ENCODE data around the gene MBD5.

GRCh38 chr2:148032215-148032614 is 11.3 kb downstream of the MBD5 start:
- TF ChIP-seq EZH2 (IDR thresholded peaks at IDR 0.05; ENCODE audit: insufficient read depth, poor library complexity, severe bottlenecking) (no peak), EZH2phosphoT487 (IDR thresholded peaks at IDR 0.05; ENCODE audit: insufficient read depth, low read depth) (no peak)
